ENCODE results near the gene TULP4.
"Not testable (repeated sequence)": the region's sequence is repeated elsewhere in the genome, so short reads cannot be mapped to it uniquely, and the experiment has no call there.

The TULP4 gene

GRCh38 chr6:158398252-158399024 lies 86.2 kb downstream of the TULP4 start:
- DNase-seq = no peak

- no peak for DNase-seq
Measured at GRCh38 chr6:158399040-158399700, 86.9 kb downstream of the TULP4 start.

- no peak for DNase-seq
Measured at GRCh38 chr6:158402184-158402583, 89.9 kb downstream of the TULP4 start.

- not testable (repeated sequence) for DNase-seq
Measured at GRCh38 chr6:158405321-158405831, 93.1 kb downstream of the TULP4 start.

GRCh38 chr6:158405933-158406332 lies 93.7 kb downstream of the TULP4 start:
- no peak for DNase-seq

GRCh38 chr6:158406736-158407135 lies 94.5 kb downstream of the TULP4 start:
- DNase-seq = no peak

- no peak for DNase-seq
Measured at GRCh38 chr6:158408013-158408412, 95.7 kb downstream of the TULP4 start.

GRCh38 chr6:158408552-158409130 lies 96.4 kb downstream of the TULP4 start:
- DNase-seq = no peak

GRCh38 chr6:158409451-158409850 lies 97.2 kb downstream of the TULP4 start:
- DNase-seq = no peak

- DNase-seq = no peak
Measured at GRCh38 chr6:158410784-158411183, 98.5 kb downstream of the TULP4 start.

GRCh38 chr6:158411998-158412397 lies 99.7 kb downstream of the TULP4 start:
- no peak for DNase-seq

- DNase-seq = no peak
Measured at GRCh38 chr6:158413028-158413427, 100.8 kb downstream of the TULP4 start.

GRCh38 chr6:158413814-158414565 lies 101.7 kb downstream of the TULP4 start:
- DNase-seq = no peak

GRCh38 chr6:158414851-158415262 lies 102.6 kb downstream of the TULP4 start:
- DNase-seq = no peak

- DNase-seq = no peak
Measured at GRCh38 chr6:158415666-158416065, 103.4 kb downstream of the TULP4 start.

- no peak for DNase-seq
Measured at GRCh38 chr6:158416883-158417759, 104.9 kb downstream of the TULP4 start.

GRCh38 chr6:158417760-158418098 lies 105.5 kb downstream of the TULP4 start:
- no peak for DNase-seq

GRCh38 chr6:158418501-158418900 lies 106.2 kb downstream of the TULP4 start:
- no peak for DNase-seq

GRCh38 chr6:158419339-158419909 lies 107.2 kb downstream of the TULP4 start:
- no peak for DNase-seq

- DNase-seq = no peak
Measured at GRCh38 chr6:158421381-158421780, 109.1 kb downstream of the TULP4 start.

- DNase-seq = no peak
Measured at GRCh38 chr6:158422629-158423238, 110.5 kb downstream of the TULP4 start.
